IgD-negative memory B cell (primary cell): Measurements from ENCODE around the gene FDCSP. TPM values are rescaled to one million over a fixed set of nuclear protein-coding genes. Genes with fewer than 3 reads are reported as not detected.

ENCODE experiments used
- H3K27ac Mint-ChIP-seq, 3 donors: one replicate each; pipeline ENCODE4 v1.8.0; 2020 to 2022; ENCODE audit warnings: mild to moderate bottlenecking in 3 of 3, mixed read lengths in 3 of 3, moderate library complexity in 1 of 3
- H3K27me3 Mint-ChIP-seq: one replicate; pipeline ENCODE4 v1.8.0; 2021; ENCODE audit warnings: mixed read lengths
- H3K36me3 Mint-ChIP-seq: one replicate; pipeline ENCODE4 v1.8.0; 2020; ENCODE audit warnings: mild to moderate bottlenecking, mixed read lengths
- H3K4me1 Mint-ChIP-seq, 3 donors: one replicate each; pipeline ENCODE4 v1.8.0; 2020 to 2022; ENCODE audit warnings: mixed read lengths in 3 of 3, mild to moderate bottlenecking in 1 of 3
- H3K4me3 Mint-ChIP-seq, 4 donors: one replicate each; pipeline ENCODE4 v1.8.0; 2020 to 2022; ENCODE audit warnings: mild to moderate bottlenecking in 4 of 4, mixed read lengths in 4 of 4, moderate library complexity in 3 of 4
- H3K9me3 Mint-ChIP-seq, 3 donors: one replicate each; pipeline ENCODE4 v1.8.0; 2020 to 2021; ENCODE audit warnings: mixed read lengths in 3 of 3, mild to moderate bottlenecking in 1 of 3
- polyA plus RNA-seq: library from polyadenylated mRNA; unstranded; fragments of 300-500 nt; fragmentation: Illumina TruSeq; gene quantifications from one replicate; pipeline ENCODE4 v1.2.3, GENCODE V29; 2021

Gene FDCSP
- polyA plus RNA-seq, result not detected

DNA sequence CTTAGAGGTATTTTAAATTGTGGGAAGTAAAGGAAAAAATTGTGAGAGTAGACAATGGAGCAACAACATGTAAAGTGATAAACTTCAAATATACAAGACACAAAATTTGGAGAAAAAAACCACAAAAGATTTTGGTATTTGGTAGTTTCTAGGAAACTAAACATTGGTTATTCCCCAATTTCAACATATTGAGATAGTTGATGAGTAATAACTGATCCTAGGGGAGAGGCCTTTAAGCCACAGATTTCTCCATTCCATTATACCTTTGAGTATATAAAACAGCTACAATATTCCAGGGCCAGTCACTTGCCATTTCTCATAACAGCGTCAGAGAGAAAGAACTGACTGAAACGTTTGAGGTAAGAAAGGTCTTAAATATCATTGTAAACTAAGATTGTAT is at the start of gene FDCSP:
Gene FDCSP (plus strand): TSS at position 301 of the 400 bp plus-strand sequence. CDS start 5,071 bp downstream, outside the sequence.
- no peak within 1 kb of the TSS for H3K4me3 Mint-ChIP-seq
- no peaks in the 10 kb centered on the region for H3K36me3 Mint-ChIP-seq
- peaks cover 0 to 4% (median 3%) of the 10 kb centered on the region in 3 donors for H3K9me3 Mint-ChIP-seq
- no peaks in the 10 kb centered on the region for H3K4me1 Mint-ChIP-seq
- H3K27ac Mint-ChIP-seq, result peak within 1 kb of the TSS in 1 of 3 donors; percentile 51
- no peaks in the 10 kb centered on the region for H3K27me3 Mint-ChIP-seq

DNA sequence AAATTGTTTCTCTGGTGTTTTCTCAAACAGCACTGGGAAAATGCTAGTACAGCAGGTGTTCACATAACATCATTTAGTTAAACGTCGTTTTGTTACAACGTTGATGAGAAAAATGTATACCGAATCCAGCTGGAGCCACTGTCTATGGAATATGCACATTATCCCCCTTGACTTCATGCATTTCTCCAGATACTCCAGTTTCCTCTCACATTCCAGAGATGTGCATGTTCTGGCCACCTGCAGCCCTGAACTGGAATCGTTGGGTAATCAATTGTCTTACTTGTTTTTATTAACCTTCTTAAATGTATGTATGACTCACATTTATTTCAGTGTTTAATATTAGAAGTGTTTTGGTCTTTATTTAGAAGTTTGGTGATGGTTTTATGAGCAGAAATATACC is 48.8 kb upstream of the FDCSP start:
- no peak overlapping the region for H3K4me3 Mint-ChIP-seq
- H3K27me3 Mint-ChIP-seq, result no peaks in the 10 kb centered on the region
- H3K36me3 Mint-ChIP-seq, result no peaks in the 10 kb centered on the region
- H3K27ac Mint-ChIP-seq, result no peak overlapping the region
- no peaks in the 10 kb centered on the region for H3K4me1 Mint-ChIP-seq
- no peaks in the 10 kb centered on the region for H3K9me3 Mint-ChIP-seq

DNA sequence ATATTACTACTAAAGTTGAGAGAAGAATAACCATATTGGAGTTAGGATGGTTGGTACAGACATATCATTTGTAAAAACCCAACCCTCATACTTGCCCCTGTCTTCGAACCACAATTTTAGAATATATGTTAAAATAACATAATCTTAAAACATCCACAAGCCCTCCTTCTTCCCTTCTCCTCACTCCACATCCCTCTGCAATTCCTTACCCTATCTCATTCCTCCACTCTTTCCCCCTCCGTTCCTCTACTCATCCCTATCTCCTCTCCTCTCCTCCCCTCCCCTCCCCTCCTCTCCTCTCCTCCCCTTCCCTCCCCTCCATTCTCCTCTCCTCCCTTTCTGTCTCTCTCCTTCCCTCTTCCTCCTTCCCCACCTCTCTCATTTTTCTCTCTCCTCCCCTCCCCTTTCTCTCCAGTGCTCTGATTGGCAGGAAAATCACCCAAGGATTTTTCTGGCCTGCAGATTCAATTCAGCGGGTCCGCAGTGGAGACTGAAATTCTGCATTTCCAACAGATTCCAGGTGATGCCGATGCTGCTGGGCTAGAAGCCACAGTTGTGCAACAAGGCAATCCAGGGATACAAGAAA is 47.8 kb upstream of the FDCSP start:
- no peaks in the 10 kb centered on the region for H3K9me3 Mint-ChIP-seq

DNA sequence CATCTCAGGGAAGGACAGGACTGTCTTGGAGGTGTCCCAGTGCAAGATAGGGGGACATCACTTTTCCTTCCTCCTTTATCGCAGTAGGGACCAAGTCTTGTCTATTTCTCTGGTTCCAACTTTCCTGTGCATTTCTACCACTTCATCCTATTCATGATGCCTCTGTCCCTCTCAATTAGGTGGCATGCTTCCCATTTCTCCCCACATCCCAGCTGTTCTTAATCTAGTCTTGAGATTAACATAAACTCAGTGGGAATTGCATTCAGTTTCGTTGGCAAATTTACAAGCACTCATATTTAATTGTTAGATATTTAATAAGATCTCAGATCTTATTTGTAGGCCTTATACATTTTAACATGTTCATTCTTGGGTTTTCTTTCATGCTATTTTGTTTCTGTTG is 46.1 kb upstream of the FDCSP start:
- Mint-ChIP-seq H3K27ac (no peak overlapping the region), H3K9me3 (no peaks in the 10 kb centered on the region), H3K4me1 (no peaks in the 10 kb centered on the region), H3K27me3 (no peaks in the 10 kb centered on the region), H3K36me3 (no peaks in the 10 kb centered on the region), H3K4me3 (no peak overlapping the region)

More for the DNA sequence above, 47.8 kb upstream of the FDCSP start:
- Mint-ChIP-seq H3K4me1 (no peaks in the 10 kb centered on the region), H3K36me3 (no peaks in the 10 kb centered on the region), H3K4me3 (no peak overlapping the region), H3K27me3 (no peaks in the 10 kb centered on the region), H3K27ac (no peak overlapping the region)

DNA sequence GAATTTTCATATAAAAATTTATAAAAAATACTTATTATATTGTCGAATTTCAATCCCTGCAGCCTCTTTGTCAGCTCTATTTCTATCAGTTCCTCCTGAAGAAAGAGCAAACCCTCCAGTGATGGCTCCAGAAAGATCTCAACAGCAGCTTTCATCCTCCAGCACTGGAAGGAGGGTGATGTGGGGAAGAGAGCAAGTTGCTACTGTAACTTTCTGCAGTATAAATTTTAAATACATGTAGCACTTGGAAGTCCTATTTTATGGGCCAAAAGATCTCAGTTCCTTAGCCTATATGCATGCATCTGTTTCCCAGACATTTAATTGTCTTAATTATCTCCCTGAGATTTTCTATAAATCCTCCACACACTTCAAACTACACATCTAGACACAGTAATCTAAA is 44.1 kb upstream of the FDCSP start:
- Mint-ChIP-seq H3K36me3 (no peaks in the 10 kb centered on the region), H3K4me3 (no peak overlapping the region), H3K4me1 (no peaks in the 10 kb centered on the region), H3K27ac (no peak overlapping the region), H3K9me3 (no peaks in the 10 kb centered on the region), H3K27me3 (no peaks in the 10 kb centered on the region)

DNA sequence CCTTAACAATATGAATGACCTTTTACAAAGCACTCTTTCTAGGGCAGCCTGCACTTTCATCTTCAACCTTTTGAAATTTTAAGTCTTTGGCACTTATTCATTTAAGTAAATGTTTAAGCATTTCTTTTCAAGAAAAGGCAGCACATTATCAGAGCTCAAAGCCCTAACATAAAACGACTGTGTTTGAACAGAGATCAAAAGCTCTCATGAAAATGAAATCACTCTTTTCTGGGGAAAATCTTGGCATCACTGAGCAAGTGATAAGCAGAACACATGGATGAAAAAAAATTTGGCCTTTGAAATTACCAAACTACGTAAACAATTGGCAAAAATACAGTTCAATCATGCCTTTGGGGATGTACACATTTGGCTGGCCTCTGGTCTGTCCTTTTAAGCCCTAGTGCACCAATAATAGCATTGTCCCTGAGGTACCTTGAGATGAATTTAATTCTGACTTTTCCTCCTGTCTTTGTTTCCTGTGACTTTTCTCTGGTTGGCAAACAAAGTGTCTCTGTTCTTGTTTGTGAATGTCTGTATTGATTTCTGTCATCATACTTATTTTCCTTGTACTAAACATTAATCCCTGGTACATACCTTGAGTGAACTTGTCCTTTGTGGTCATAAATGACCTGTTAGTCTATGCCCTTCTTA is 43.3 kb upstream of the FDCSP start:
- Mint-ChIP-seq H3K9me3 (no peaks in the 10 kb centered on the region), H3K36me3 (no peaks in the 10 kb centered on the region), H3K4me3 (no peak overlapping the region), H3K27ac (no peak overlapping the region), H3K27me3 (no peaks in the 10 kb centered on the region), H3K4me1 (no peaks in the 10 kb centered on the region)

DNA sequence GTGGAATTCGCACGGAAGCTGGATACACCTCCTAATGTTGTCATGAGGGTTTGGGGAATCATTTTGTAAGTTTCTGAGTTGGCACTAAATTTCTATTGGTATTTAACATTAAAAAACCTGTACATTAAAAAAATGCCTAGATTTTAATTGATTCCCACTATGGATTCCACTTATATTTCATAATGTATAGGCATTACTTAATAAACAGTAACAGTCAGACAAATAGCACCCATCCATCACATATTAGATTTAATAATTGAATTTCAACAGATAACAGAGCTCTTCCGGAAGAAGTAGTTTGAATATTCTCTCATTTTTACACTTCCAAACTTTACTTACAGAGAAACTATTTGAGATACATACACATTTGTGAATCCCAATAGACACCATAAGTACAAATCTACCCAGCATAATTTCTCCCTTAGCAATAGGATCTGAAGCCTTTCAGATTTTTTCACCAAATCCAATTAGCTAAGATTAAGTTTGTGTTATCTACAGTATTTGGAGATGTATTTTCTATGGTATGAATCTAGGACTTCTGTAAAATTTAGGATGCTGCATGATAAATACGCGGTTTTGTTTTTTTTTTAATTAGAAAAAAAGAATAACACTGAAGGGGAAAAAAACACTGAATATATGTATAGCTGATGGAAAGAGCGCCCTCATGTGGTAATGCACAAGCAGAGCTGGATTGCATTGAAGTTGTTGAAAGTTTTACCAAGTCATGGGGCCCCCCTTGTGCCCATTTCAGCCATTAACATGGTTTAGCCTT is 42.6 kb upstream of the FDCSP start:
- Mint-ChIP-seq H3K9me3 (no peaks in the 10 kb centered on the region), H3K4me1 (no peaks in the 10 kb centered on the region), H3K36me3 (no peaks in the 10 kb centered on the region), H3K4me3 (no peak overlapping the region), H3K27ac (no peak overlapping the region), H3K27me3 (no peaks in the 10 kb centered on the region)

DNA sequence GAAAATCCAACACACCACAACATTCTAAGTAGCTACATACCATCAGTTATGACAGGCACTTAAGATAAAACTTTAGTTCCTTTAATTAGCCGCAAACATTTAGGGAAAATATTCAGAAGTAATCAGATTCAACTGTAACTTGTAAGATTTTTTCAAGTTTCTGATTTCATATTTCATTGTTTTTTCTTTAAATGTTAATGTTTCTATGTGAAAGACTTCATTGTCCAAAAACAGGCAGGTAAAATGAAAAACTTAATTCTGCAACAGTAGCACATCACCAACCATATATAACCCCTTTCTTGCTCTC is 42.0 kb upstream of the FDCSP start:
- Mint-ChIP-seq H3K4me3 (no peak overlapping the region), H3K27me3 (no peaks in the 10 kb centered on the region), H3K4me1 (no peaks in the 10 kb centered on the region), H3K9me3 (no peaks in the 10 kb centered on the region), H3K27ac (no peak overlapping the region), H3K36me3 (no peaks in the 10 kb centered on the region)

DNA sequence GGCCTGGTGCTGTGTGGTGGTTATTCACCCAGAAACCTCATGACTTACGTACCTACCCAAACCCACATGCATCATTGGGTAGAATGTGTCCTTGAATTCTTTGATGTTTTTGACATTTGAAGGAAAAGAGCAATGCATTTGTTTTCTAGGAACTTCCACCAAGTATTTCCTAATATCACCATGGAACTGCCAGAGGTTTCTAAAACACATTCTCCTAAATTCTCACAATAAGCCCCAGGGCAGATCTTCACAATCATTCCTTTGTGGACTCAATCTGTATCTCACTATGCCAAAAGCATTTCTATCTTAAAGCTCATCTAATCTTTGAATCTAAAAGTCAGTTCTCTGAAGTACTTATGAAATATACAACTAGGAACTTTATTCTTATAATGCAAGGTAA is 38.7 kb upstream of the FDCSP start:
- H3K4me3 Mint-ChIP-seq, result no peak overlapping the region
- H3K4me1 Mint-ChIP-seq, result no peaks in the 10 kb centered on the region
- H3K9me3 Mint-ChIP-seq, result peaks cover 0 to 4% (median 0%) of the 10 kb centered on the region in 3 donors
- no peaks in the 10 kb centered on the region for H3K36me3 Mint-ChIP-seq
- H3K27me3 Mint-ChIP-seq, result no peaks in the 10 kb centered on the region
- H3K27ac Mint-ChIP-seq, result no peak overlapping the region

DNA sequence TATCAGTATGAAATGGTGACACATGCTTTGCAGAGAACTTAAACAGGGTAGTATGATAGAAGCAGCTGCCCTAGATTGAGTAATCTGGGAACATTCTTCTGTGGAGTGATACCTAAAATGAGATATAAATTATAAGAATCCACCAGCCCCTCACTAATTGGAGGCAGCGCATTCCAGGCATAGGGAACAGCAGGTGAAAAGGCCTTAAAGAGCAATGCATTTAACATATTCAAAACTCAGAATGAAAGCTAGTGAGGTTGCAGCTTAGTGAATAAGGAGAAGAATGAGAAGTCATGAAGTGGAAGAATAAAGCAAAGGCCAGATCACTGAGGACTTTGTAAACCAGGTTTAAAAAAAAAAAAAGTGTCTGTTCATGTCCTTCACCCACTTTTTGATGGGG is 35.3 kb upstream of the FDCSP start:
- Mint-ChIP-seq H3K27me3 (no peaks in the 10 kb centered on the region), H3K9me3 (peaks cover 0 to 4% (median 0%) of the 10 kb centered on the region in 3 donors), H3K36me3 (no peaks in the 10 kb centered on the region), H3K4me3 (no peak overlapping the region), H3K27ac (no peak overlapping the region), H3K4me1 (no peaks in the 10 kb centered on the region)

DNA sequence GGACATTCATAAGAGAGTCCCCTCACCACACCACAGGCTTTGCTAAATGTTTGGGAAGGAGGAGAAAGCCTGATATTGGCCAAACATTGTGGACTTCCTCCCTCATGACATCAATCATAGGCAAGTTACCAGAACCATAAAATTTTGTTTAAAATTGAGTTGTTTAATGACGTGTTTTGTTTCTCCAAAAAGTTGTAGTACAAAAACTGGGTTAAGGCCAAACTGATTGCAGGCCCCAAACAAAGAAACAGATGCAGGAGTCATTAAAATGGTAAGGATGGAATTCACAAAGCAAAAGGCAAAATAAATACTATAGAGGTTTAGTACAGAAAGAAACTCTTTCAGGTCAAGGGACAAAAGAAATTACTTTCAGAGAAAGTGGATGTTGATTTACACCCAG is 34.3 kb upstream of the FDCSP start:
- Mint-ChIP-seq H3K4me3 (no peak overlapping the region), H3K4me1 (no peaks in the 10 kb centered on the region), H3K36me3 (no peaks in the 10 kb centered on the region), H3K27me3 (no peaks in the 10 kb centered on the region), H3K9me3 (peaks cover 0 to 4% (median 0%) of the 10 kb centered on the region in 3 donors), H3K27ac (no peak overlapping the region)

DNA sequence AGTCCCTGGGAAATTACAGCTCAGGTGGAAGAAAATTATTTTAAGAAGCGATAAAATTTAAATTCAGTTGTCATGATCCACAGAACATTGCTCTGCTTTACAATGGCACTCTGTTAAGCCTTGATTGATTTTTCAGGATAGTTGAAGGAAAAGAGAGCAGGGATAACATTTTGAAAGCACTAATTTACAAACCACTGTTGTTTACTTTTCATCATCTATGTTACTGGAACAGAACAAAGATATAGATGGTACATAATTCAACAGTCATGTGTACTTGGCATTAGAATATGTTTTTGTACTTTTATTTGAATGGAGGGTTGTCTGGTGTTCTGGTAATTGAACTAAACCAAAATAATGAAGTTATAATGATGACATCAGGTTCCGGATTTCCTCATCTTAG is 33.0 kb upstream of the FDCSP start:
- Mint-ChIP-seq H3K4me1 (no peaks in the 10 kb centered on the region), H3K27me3 (no peaks in the 10 kb centered on the region), H3K36me3 (no peaks in the 10 kb centered on the region), H3K27ac (no peak overlapping the region), H3K4me3 (no peak overlapping the region), H3K9me3 (peaks cover 0 to 4% (median 0%) of the 10 kb centered on the region in 3 donors)

DNA sequence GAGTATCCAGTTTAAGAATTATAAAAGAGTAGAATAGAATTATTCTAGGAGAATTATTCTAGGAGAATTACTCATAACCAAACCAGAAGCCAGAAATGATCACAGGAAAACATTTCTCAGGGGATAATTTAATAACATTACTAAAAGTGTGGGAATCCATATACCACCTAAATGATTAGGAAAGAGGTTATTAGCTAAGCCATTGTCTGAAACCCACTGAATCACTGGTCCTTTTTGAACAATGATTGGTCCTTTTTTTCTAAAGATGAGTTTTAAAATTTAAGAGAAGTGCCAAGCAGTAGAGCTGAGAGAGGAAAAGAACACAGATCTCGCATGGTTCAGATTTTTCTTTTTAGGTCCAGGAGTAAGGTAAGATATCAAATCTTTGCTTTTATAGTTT is 30.5 kb upstream of the FDCSP start, which contains the start of gene ODAM:
Gene ODAM (plus strand): TSS at position 301 of the 400 bp plus-strand sequence. CDS start 819 bp downstream, outside the sequence.
- Mint-ChIP-seq H3K4me3 (no peak within 1 kb of the TSS), H3K27me3 (no peaks in the 10 kb centered on the region), H3K9me3 (peaks cover 0 to 4% (median 0%) of the 10 kb centered on the region in 3 donors), H3K36me3 (no peaks in the 10 kb centered on the region), H3K27ac (no peak within 1 kb of the TSS), H3K4me1 (no peaks in the 10 kb centered on the region)

DNA sequence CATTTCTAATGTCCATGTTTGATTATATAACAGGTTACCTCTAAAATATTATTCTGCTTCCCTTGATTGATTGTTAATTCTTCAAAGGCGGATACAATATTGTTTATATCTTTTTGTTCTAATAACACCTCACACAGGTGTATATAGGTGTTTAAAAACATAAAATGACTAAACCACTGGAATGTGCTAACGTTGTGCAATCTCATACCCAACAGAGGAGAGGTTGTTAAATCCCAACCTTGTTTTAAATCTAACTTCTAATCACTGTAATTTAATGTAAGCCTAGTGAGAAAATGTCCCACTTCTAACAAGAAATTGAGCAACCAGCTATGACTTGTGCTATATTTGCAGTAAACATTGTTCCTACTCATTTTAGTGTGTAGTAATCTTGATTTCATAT is 29.1 kb upstream of the FDCSP start:
- no peaks in the 10 kb centered on the region for H3K9me3 Mint-ChIP-seq
- H3K27ac Mint-ChIP-seq, result no peak overlapping the region
- no peaks in the 10 kb centered on the region for H3K4me1 Mint-ChIP-seq
- no peak overlapping the region for H3K4me3 Mint-ChIP-seq
- no peaks in the 10 kb centered on the region for H3K27me3 Mint-ChIP-seq
- no peaks in the 10 kb centered on the region for H3K36me3 Mint-ChIP-seq

DNA sequence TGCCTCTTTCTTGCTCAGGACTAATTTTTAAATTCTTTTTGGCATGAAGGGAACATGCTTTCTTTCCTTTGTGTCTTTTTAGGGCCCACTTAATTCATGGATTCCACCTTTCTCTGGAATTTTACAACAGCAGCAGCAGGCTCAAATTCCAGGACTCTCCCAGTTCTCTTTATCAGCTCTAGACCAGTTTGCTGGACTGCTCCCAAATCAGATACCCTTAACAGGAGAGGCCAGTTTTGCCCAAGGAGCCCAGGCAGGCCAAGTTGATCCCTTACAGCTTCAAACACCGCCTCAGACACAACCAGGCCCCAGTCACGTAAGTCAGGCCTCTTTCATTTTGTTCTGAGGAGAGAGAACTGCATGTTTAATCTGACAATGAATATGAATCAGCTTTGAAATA is 28.1 kb upstream of the FDCSP start:
- Mint-ChIP-seq H3K36me3 (no peaks in the 10 kb centered on the region), H3K4me3 (no peak overlapping the region), H3K27ac (no peak overlapping the region), H3K9me3 (no peaks in the 10 kb centered on the region), H3K27me3 (no peaks in the 10 kb centered on the region), H3K4me1 (no peaks in the 10 kb centered on the region)

DNA sequence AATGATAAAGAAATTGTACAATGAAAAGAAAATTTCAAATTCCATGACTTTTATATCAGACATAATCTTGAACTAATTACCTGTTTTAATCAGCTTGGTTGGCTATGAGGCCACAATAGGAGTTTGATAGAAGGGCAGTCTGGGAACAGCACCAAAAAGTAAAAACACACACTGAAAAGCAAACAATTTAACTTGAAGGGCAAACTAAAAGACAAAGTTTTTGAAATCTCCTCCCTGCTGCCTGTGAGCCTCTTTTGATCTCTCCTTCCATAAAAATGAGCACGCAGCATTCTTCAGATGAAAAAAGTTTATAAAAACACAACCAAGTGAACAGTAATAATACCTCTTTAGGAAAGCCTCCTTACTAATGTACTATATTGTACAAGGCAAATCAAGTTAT is 22.3 kb upstream of the FDCSP start:
- no peaks in the 10 kb centered on the region for H3K27me3 Mint-ChIP-seq
- no peak overlapping the region for H3K27ac Mint-ChIP-seq
- H3K4me3 Mint-ChIP-seq, result no peak overlapping the region
- no peaks in the 10 kb centered on the region for H3K4me1 Mint-ChIP-seq
- no peaks in the 10 kb centered on the region for H3K36me3 Mint-ChIP-seq
- peaks cover 0 to 3% (median 0%) of the 10 kb centered on the region in 3 donors for H3K9me3 Mint-ChIP-seq
